NCI-H774 (cell line): ENCODE results near the gene HSPB3.
"Not testable (repeated sequence)": the region's sequence is repeated elsewhere in the genome, so short reads cannot be mapped to it uniquely, and the experiment has no call there.

Experiments used
- DNase-seq: peaks from one replicate; lab custom pipeline; 2025; lab: John Stamatoyannopoulos, UW

Gene HSPB3

DNA sequence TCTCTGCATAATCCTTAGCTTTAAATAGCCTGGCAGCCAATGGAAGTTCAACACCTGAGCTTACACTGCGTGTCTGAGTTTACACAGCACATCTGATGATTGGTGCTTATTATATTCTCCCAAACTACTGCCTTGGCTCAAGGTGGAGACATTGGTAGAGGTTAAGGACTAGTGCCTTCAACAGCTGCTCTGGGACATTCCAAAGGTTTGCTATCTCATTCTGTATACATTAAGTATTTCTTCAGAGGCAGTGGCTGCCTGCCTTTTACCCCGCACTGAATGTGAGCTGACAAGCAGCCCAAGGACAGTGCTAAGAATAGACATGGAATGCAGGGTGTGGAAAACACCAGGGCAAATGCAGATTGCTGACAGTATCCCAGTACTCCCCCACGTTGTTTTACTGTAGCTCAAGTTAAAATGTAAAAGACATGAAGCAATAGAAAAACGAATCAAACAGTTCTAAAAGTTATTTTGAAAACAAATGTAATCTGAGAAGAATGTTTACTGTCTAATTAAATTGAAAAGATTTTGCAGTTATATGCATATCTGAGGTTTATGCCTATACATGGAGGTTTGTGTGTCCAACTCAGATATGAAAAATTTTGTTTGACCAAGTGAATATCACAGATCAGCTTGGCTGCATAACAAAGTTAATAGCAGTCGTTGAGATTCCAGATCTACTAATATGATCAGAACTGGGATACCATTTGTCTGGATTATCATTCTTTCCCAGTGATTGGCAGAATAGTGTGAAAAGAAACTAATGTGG is 1.8 kb downstream of the HSPB3 start:
- DNase-seq = no peak

DNA sequence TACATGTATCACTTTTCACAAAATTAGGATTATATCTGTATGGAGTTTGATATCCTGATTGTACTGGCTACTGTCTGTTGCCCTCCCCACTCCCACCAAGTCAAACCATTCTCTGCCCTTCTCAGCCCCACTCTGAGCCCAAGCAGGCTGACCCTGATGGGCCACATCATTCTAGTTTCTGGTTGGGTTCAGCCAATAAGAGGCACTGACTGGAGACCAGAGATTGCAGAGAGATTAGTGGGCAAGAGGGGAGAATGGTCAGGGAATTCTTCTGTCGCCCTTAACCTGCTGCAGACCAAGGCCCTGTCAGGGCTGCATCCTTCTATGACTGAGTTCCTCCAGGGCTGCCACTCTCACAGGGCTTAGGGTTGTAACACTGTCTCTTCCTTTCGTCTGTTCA is 2.7 kb downstream of the HSPB3 start:
- no peak for DNase-seq

DNA sequence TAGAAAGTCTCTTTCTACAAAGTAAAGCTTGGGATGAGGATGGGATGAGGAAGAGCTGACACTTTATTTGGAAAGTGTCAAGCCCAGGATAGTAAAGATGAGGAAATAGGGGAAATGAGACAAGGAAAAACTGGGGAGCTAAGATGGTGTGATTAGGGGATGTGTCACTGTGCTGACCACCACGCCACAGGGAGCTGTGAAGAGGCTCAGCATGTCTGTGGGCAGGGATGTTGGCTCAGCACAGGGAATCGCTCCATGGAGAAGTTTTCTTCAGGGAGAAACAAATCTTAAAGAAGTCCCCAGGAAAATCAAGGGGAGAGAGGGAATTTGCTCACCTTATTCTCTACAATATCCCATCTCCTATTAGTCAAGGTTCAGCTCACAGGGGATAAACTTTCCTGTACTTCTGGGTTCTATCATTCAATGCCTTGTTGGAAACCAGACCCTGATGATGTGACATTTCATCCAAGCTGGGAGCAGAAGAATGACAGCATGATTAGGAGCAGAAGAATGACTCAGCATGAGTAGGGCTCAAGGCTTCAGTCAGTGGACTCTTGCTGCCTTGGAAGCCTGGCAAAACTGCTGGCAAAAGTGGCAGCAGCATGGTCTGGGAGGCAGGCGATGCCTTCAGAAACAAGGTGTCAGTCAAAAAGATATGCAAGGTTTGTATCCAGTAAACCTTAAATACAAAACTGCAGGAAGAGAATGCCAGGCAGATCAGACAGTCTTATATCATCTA is 4.9 kb downstream of the HSPB3 start:
- no peak for DNase-seq

DNA sequence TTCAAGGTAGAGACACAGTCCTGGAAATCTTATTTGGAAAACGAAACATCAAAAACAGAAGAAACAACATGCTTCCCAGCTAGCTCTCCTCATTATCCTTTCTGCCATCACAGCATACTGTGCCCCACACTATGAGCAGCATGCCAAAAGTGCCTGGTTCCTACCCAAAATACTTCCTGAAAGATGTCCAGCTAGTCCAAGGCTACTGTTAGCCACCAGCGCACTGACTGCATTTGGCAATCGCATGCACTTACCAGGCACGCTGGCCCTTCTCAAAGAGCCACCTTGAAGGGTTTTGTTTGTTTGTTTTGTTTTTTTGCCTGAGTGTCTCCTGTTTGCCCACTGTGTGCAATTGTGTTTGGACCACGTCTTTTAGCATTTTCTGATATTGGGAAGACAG is 6.8 kb downstream of the HSPB3 start:
- no peak for DNase-seq

DNA sequence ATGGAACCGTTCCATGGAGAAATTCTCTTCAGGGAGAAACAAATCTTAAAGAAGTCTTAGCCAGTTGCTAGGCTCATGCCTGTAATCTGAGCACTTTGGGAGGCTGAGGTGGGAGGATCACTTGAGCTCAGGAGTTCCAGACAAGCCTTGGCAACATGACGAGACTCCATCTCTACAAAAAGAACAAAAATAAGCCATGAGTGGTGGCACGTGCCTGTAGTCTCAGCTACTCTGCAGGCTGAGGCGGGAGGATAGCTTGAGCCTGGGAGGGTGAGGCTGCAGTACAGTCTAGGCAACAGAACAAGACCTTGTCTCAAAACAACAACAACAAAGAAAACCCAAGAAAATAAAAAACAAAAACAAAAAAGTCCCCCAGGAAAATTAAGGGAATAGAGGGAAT is 8.2 kb downstream of the HSPB3 start:
- no peak for DNase-seq

DNA sequence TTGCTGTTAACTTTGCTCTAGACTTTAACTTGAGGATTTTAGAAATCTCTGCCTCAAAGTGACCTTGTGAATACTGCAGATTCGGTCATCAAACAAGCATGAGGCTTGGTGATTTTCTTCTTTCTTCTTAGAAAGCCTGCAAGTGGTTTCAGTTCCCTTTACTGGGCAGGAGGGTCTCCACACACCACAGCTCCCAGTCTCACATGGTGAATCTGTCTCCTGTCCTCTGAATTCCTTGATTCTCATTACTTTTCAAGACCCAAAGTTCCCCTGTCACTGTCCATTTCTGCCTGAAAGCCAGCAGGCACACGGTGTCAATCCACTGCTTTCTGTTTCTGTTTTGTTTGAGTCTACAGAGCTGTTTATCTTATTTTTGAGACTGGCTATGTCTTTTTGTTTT is 14.1 kb downstream of the HSPB3 start:
- DNase-seq = no peak

DNA sequence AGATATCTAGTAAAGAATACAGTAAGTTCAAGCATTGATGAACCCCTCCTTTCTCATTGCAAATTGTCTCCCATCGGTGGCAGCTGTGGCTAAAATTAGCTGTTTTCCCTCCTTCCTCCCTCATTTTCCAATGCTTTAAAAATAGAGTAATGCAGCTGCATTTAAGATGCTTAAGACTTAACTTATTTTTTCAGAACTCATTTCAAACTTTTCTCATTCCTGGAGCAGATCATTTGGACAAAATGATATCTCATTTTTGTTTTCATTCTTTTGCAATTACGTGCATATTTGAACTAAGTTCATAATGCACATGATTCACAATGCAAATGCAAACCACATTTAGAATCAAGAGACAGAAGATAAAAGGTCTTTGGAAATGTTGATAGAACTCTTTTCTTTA is 14.6 kb downstream of the HSPB3 start:
- DNase-seq = no peak

DNA sequence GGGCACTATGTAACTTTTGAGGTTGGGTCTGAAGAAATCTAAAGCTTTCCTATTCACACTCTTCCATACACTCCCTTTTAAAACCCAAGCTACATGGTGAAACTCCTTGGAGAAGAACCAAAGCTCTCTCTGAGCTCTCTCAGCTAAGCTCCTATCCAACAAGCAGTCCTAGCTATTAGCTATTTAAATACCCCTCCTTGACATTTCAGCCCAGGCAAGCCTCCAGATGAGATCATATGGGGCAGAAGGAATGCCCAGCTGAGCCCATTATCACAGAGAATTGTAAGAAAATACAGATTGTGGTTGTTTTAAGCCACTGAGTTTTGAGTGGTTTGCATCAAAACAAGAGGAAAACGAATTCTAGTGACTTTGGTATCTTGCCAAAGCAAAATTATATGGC is 15.2 kb downstream of the HSPB3 start:
- no peak for DNase-seq

DNA sequence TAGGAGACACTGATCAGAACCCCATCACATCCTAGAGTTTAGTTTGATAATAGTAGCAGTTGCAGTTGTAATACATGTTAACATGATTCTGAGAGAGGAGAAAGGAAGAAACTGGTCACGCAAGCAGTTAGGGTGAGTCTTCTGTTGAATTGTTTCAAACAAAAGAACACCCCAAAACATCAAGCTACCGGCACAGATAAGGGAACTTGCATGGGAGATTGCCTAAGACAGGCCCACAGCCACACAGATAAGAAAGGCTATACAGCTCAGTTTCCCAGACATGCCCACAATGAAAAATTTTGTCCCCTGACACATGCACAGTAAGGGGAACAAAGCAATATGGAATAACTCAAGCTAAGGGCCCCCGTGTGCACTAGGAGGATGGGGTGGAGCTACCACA is 15.9 kb downstream of the HSPB3 start:
- no peak for DNase-seq

DNA sequence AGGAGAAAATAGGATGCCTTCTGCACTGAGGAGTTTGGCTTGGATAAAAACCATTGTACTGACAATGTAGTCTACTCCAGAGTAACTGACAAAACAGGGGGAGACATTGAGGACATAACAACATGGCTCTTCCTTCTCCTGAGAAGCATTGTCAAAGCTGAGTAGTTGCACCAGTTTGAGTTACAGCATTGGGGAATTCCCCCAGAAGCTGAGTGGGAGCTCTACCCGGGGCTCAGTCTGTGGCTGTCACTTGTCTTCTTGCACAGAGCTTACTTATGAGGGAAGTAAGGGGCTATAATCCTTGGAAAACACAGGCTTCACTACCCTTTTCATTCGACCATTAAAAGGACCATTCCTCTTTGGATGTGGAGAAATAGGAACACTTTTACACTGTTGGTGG is 21.2 kb downstream of the HSPB3 start:
- DNase-seq = no peak

DNA sequence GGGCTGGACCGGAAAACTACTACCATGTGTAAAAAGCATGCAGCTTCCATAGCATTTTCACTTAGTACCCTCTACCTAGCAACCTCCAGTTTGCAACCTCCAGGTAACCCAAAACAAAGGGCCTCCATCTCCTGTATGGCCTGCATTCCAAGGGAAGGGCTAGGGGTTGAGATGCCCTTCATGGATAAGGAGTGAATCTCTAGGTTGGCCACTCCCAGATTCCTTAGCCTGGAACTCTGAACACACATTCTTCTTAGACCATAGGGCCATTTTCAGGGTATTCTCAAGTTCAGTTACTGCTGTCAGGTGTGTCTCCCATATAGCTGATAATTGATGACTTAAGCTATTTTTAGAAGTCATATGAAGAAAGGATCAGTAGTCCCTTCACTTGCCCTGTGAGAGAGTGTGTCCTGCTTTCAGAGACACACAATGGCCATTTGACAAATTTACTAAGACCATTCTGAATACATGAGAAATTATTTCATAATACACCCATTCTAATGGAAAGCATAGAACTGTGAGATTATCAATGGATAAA is 22.5 kb downstream of the HSPB3 start:
- DNase-seq = no peak

DNA sequence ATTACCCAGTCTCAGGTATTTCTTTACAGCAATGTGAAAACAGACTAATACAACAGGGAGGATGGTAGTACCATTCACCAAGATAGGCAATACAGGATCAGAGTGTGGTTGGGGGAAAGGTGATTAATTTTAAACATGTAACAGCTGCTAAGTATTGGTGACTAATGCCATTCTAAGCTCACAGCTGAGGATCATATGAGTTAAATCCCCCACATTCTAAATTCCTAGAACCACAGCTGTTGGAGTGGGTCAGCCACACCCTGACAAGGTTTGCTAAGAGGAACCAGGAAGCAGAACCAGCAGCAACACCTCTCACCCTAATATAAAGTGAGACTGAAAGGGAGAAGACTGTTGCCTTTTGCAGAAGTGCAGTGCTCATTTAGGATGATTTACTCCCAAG is 24.8 kb downstream of the HSPB3 start:
- DNase-seq = no peak

DNA sequence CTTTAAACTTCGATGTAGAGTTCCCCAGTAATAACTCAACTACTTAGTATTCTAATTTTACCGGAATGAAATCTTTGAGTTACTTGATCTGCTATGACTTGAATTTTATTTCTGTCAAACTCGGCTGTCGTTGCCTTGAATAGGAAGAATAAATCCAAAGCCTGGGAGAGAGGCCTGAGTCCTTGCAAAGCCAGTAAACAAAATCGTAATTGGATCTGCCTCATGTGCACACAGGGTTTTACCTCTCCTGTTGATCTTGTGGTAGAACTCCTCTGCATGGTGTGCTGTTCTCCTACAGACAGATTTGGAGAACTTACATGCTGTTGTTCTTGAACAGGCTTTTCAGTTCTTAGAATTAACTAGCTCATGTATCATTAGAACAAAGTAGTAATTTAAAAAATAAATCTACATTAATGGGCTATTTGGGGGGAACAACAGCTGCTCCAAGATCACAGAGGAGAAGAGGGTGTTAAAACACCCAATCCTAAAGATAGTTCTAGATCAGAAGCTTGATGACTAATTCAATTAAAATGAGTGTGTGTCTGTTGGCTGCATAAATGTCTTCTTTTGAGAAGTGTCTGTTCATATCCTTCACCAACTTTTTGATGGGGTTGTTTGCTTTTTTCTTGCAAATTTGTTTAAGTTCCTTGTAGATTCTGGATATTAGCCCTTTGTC is 28.9 kb downstream of the HSPB3 start:
- no peak for DNase-seq

DNA sequence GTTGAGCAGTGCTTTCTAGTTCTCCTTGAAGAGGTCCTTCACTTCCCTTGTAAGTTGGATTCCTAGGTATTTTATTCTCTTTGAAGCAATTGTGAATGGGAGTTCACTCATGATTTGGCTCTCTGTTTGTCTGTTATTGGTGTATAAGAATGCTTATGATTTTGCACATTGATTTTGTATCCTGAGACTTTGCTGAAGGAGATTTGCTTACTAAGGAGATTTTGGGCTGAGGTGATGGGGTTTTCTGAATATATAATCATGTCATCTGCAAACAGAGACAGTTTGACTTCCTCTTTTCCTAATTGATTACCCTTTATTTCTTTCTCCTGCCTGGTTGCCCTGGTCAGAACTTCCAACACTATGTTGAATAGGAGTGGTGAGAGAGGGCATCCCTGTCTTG is 30.2 kb downstream of the HSPB3 start:
- DNase-seq = not testable (repeated sequence)

DNA sequence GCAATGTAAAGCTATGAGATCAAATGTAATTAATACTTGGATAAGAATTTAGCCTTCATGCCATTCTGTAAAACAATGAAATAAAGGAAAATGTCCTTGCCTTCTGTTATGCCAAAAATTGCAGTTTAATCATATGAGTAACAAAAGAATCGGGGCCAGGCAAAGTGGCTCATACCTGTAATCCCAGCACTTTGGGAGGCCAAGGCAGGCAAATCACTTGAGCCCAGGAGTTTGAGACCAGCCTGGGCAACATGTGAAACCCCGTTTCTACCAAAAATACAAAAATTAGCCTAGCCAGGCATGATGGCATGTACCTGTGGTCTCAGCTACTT is 34.1 kb downstream of the HSPB3 start:
- not testable (repeated sequence) for DNase-seq

DNA sequence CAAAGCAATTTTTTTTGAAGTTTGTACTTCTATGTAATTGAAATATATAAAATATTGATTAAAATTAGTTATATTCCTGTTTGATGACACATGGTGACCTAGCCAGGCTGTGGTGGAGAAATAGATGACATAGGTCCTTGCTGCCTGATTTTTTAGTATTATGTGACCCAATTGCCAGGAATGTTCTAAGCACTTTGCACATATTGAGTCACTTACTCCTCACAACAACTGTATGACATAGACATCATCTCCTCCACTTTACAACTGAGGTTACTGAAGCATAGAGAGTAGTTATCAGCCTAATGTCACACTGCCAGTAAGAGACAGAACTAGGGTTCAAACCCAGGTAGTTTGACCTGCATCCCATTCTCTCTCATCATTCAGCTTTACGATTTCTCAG is 35.8 kb downstream of the HSPB3 start:
- DNase-seq = no peak

DNA sequence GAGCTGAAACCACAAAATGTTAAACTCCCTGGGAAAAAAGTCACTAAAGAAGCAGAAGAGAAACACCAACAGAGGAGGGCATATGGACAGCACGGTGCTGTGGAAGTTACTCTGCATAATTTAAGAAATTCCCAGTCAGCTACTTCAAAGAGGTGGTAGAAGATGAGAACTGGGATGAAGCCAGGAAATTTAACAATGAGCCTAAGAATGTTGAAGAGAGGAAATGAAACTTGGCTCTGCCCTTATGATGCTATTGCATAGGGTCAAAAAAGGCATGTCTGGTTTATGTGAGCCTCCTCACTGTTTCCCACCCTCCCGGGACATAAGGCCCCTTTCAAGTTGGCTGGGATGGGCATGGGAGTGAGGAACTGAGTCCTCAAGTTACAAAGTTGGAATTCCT is 36.7 kb downstream of the HSPB3 start:
- DNase-seq = no peak

DNA sequence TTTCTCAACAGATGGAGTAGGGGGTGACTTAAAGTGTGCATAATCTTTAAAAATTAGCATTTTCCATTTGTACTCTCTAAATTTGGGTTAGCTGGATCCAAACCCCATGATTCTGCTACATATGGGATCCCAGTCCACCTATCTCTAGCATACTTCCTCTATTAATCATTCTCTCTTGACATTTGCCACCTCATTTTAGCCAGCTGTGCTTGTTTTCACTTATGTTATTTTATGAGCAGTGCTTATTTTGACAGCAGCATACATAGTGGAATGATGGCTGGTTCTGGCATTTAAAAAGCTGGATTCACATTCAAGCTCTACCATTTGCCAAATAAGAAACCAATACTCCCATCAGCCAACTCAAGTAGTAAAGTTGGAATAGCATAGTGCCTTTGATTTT is 39.5 kb downstream of the HSPB3 start:
- DNase-seq = no peak
